HG03097 (cell line): ENCODE data around the gene ADA.

Source experiments
- ATAC-seq: cut with Tn5 transposase; IDR thresholded peaks from one replicate; pipeline ENCODE4 v1.9.1; 2021; ENCODE audit not compliant: unreplicated experiment, low FRiP score

Gene ADA

GRCh38 chr20:44646023-44646640, 5.4 kb downstream of the ADA start:
- ATAC-seq = peak; percentile 33

DNA sequence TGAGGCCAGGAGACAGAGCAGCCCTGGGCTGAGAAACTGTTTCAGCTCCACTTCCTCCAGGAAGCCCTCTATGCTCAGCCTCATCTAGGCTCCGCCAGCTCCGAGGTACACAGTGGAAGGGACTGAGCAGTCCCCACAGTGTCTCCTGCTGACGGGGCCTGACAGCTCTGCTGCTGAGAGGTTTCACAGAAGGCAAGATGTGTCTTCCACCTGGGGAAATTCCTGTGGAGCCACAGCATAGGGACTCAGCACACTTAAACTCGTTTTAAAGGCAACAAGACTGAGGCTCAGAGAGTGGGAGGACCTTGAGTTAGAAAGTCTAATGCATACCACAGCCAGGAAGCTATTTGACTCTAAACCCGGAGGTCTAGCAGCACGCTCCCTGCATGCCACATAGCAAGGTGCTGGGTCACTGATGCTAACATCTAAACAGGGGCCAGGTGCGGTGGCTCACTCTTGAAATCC, 6.8 kb downstream of the ADA start:
- ATAC-seq = no peak

DNA sequence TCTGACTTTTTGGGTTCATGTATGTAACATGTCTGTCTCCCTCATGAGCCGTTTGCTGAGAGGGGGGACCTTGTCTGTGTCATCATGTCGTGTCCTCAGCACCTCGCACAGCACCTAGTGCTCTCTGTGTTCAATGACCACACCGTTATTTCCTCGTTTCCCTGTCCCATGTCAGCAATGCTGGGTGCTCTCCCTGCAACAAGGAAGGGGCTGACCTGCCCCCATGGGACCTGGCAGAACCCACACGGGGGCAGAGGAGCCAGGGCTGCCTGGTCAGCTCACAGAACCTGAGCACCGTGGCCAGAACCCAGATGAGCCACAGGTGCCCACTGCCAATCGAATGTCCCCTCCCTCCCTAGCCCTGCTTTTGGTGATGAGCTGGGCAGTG, 7.3 kb downstream of the ADA start:
- ATAC-seq = no peak

DNA sequence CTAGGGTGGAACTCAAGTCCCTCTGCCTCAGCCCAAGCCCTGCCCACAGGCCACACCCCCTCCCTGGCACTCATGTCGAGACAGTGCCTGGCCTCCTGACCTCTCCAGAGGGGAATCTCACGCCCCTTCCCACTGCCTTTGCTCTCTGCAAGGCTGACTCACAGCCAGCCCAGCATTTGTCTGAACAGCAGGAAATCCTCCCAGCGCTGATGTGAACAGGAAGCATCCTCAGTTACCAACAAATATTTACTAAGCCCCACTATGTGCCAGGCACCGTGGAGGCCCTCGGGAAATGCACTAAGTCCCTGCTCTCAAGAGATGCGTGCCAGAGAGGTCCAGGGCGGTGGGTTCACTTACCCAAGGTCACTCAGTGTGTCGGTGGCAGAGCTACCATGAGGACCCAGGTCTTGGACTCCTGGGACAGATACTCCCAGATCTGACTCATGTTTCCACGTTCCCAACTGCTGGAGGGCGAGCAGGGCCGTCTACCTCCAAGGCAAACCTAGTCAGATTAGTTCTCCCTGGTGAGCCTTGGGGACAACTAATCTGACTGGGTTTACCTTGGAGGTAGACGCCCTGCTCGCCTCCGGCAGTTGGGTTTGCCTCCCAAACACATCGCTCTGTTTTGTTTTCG, 7.8 kb downstream of the ADA start:
- ATAC-seq = no peak

GRCh38 chr20:44643154-44643519, 8.4 kb downstream of the ADA start:
- ATAC-seq = no peak

DNA sequence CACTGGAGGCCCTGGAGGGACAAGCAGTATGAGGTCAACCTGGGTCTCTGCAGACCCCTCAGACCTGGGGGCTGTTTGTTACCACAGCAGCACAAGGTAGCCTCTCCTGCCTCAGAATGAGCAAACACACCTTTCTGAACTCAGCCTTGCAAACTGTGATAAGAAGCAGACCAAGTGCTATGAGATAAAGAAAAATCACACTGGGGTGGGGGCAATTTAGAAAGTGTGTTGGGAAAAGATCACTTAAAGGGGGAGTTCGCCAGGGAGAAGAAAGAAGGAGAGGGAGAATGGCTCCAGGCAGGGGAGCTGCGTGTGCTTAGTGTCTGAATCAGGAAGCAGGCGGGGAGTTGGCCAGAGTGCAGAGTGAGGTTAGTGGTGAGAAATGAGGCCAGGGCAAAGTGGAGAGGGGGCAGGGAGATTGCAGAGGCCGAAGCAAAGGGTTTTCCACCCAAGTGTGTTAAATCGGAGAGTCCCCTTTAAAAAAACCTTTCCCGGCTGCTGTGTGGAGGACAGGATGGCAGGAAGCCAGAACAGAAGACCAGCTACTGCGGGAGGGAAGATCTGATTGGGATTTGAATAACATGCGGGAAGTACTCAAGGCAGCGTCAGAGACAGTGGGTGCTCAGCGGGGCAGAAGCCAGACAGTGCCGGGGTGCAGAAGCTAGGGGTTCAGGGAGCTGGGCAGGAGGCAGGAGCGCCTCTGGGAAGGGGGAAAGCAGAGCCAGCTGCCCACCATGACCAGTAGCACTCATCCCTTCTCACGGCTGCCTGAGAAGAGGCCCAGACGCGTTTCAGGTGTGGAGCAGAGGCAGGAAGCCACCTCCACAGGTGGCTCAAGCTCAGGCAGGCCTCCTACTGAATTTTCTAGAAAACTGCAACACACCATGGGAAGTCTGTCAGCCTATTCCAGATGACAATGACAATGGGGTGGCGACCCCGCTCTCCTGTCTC, 9.0 kb downstream of the ADA start:
- no peak for ATAC-seq

DNA sequence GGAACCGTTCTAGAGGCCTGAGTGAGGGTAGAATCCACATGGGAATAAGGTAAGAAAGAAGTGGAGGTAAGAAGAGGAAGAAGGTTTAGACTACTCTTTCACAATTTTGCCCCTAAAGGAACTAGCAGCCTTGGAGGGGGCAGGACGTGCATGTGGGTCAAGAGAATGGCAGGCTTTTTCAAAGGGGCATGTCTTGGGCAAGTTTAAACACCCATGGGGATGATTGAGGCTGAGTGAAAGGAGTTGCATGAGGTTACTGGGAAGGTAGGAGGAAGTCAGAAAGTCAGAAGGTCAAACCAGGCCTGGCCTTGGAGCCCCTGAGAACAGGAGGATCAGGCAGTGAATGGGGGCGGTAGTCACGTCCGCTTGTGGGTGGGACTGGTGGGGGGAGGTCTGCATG, 10.2 kb downstream of the ADA start:
- ATAC-seq = no peak

DNA sequence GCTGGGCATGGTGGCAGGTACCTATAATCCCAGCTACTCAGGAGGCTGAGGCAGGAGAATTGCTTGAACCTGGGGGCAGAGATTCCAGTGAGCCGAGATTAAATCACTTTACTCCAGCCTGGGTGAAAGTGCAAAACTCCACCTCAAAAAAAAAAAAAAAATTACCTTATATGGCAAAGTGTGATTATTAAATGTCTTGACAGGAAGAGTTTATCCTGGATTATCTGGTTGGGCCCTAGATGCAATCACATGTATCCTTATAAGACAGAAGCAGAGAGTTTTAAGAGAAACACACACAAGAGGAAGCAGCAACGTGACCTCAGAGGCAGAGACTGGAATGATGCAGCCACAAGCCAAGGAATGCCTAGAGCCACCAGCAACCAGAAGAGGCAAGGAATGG, 11.0 kb downstream of the ADA start:
- ATAC-seq = no peak

DNA sequence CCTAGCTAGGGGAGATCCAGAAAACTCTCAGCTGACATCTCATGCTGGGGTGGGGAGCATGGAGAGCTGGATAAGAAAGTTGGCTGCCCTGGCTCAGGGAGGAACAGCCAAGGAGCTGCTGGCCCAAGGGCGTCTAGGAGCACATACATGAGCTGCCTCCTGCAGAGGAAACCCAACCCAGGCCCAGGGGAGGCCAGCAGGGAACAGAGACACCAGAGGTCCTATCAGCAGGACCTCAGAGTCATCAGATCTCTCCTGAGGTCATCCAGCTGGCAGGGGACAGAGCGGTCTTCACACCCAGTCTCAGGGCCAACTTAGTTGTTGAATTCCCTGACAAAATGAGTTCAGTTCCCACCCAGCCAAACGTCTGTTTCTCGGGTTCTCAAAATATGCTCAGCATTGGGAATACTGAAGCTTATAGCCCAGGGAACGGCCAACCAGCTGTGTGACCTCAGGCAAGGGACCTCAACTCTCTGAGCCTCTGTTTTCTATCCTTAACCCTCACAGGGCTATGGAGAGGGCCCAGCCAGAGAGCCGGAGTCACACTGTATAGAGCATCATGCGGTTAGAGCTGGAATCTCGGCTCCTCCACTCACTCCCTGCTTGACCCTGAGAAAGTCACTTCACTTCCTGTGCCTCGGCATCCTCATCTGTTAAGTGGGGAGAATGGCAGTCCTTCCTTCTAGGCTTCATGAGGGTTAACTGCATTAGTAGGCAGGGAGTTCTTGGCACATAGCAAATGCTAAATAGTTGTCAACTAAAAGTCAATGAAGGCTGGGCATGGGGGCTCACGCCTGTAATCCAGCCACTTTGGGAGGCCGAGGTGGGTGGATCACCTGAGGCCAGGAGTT, 13.8 kb downstream of the ADA start:
- ATAC-seq = no peak

DNA sequence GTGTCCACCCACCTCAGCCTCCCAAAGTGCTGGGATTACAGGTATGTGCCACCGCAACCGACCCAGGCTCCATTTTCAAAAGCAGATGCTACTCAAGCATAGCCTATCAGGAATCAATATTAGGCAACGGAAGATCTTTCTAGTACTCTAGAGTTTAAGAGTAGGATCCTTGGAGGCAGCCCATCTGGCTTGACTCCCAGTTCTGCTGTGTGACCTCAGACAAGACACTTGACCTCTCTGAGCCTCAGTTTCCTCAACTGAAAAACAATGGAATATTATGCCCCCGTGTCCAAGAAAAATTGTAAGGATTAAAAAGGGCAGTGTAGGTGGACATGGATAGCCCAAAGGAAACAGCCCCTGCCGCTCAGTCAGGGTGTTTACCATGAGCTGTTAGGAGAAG, 14.5 kb downstream of the ADA start:
- no peak for ATAC-seq

- no peak for ATAC-seq
Measured at GRCh38 chr20:44635877-44636276, 15.6 kb downstream of the ADA start.

DNA sequence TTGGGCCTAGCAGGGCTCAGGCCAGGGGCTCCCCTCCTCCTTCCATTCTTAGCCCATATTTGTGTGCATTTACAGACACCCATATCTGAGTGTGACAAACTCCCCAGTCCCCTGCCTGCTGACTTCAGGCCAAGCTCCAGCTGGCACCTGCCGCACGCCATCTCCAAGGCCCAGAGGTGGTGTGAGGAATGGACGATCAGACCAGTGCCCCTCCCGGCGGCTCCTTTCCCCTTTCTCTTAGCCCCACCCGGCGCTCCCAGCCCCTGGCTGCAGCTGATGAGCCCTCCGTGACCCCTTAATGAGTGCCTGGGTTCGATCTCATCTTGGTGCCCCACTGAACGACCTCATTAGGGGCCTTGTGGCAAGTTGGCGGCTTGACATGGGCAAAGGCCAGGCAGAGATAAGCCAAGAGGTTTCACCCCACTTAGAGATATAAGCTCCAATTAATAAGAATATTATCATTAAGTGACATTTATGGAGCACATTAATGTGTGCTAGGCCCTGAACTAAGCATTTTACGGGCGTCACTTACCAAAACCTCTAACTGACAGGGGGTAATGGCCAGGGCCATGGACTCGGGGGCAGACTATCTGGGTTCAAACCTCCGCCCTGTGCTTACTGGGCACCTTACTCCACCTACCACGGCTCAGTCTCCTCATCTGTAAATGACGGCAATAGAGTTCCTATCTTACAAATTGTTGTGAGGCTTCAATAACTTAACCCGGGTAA, 17.5 kb downstream of the ADA start:
- ATAC-seq = no peak

GRCh38 chr20:44633187-44633810, 18.2 kb downstream of the ADA start:
- ATAC-seq = no peak

DNA sequence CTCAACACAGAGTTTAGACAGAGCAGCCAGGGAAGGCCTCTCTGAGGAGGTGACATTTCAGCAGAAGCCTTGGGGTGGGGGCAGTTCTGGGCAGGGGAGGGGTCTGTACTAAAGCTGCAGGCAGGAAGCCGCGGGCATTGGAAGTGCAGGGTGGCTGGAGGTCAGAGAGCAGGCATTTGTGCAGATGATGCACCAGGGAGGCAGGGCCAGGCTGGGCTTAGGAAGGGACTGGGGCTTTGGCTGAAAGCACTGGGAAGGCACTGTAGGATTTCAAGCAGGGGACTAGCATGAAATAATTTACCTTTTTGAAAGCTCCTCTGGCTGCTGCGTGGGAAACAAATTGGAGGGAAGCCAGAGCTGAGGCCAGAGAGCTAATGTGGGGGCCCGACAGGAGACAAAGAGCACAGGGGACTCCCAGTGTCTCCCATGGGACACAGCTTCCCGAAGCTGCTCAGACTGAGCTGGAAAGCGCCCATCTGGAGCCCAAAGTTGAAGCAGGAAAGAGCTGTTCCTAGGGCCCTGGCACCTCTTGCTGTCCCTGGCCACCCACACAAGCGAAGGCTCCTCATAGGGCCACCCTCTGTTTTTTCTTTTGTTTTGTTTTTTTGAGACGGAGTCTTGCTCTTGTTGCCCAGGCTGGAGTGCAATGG, 19.3 kb downstream of the ADA start:
- no peak for ATAC-seq

- no peak for ATAC-seq
Measured at GRCh38 chr20:44630297-44630696, 21.2 kb downstream of the ADA start.

GRCh38 chr20:44629542-44629941, 22.0 kb downstream of the ADA start:
- no peak for ATAC-seq

- no peak for ATAC-seq
Measured at GRCh38 chr20:44629017-44629385, 22.5 kb downstream of the ADA start.

DNA sequence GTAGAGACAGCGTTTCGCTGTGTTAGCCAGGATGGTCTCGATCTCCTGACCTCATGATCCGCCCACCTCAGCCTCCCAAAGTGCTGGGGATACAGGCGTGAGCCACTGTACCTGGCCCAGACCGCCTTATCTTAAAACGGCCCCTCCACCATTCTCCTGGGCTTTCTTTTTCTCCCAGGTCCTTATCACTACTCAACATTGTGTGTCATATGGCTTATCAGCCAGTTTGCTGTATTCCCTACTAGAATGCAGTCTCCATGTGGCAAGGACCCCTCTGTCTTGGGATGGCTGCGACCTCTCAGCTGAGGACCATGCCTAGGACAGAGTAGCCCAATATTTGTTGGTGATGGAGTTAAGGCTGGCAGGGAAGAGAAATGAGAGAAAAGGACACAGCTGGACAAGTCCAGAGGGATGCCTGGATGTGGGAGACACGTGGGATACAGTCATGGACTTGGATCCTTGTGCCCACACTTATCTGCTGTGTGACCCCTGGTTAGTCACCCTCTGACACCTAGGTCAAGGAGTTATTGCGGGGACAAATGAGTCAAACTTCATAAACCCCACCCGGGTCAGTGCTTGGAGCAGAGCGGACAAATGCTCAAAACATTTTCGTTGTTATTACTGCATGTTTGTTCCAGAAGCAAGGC, 24.0 kb downstream of the ADA start:
- no peak for ATAC-seq

GRCh38 chr20:44626278-44626677, 25.2 kb downstream of the ADA start:
- ATAC-seq = no peak
